Neural cell (in vitro differentiated cells): ENCODE measurements around the gene ROGDI. TPM values are rescaled to one million over a fixed set of nuclear protein-coding genes. Genes with fewer than 3 reads are reported as not detected.

Source experiments
- H2AFZ ChIP-seq: fragments of 200-600, 300-800 bp; sonication (generic), shearing (Covaris generic); 2 replicates; pipeline ENCODE4 v1.6.0; 2014; ENCODE audit warnings: low read depth, mild to moderate bottlenecking, antibody characterized with exemption, low read length, moderate library complexity
- H3F3A ChIP-seq: fragments of 200-600 bp; shearing (Covaris generic); 2 replicates; pipeline ENCODE4 v1.6.1; 2016; ENCODE audit warnings: mild to moderate bottlenecking, moderate library complexity, mixed read lengths, antibody characterized with exemption, low read length; ENCODE audit not compliant: insufficient read depth, poor library complexity, severe bottlenecking
- H3K27ac ChIP-seq: fragments of 200-600, 300-800 bp; sonication (generic), shearing (Covaris generic); 2 replicates; pipeline ENCODE4 v1.5.1; 2014; ENCODE audit warnings: mild to moderate bottlenecking, low read length, moderate library complexity
- H3K27me3 ChIP-seq: fragments of 300-800, 200-600 bp; sonication (generic), shearing (Covaris generic); 2 replicates; pipeline ENCODE4 v1.6.0; 2014; ENCODE audit warnings: mild to moderate bottlenecking, low read depth, low read length, moderate library complexity; ENCODE audit not compliant: insufficient read depth
- H3K36me3 ChIP-seq: fragments of 300-800, 200-600 bp; sonication (generic), shearing (Covaris generic); 2 replicates; pipeline ENCODE4 v1.5.1; 2014; ENCODE audit warnings: mild to moderate bottlenecking, antibody characterized with exemption, low read length, moderate library complexity; ENCODE audit not compliant: insufficient read depth
- H3K4me2 ChIP-seq: fragments of 300-800, 200-600 bp; sonication (generic), shearing (Covaris generic); 2 replicates; pipeline ENCODE4 v1.6.0; 2014; ENCODE audit warnings: mild to moderate bottlenecking, low read length
- H3K4me3 ChIP-seq: fragments of 300-800, 200-600 bp; sonication (generic), shearing (Covaris generic); 2 replicates; pipeline ENCODE4 v1.5.1; 2014; ENCODE audit warnings: mild to moderate bottlenecking, low read length, moderate library complexity
- H3K79me2 ChIP-seq: fragments of 200-600 bp; shearing (Covaris generic); replicated peaks from 2 replicates; pipeline ENCODE4 v1.6.0; 2014; ENCODE audit warnings: mild to moderate bottlenecking, low read length, moderate library complexity; ENCODE audit not compliant: insufficient read depth
- H3K9ac ChIP-seq: fragments of 300-800, 200-600 bp; sonication (generic), shearing (Covaris generic); 2 replicates; pipeline ENCODE4 v1.6.1; 2016; ENCODE audit warnings: mild to moderate bottlenecking, low read length, mixed read lengths
- H3K9me2 ChIP-seq: fragments of 200-600 bp; shearing (Covaris generic); 2 replicates; pipeline ENCODE4 v1.6.1; 2016; ENCODE audit warnings: mild to moderate bottlenecking, low read length, mixed read lengths; ENCODE audit not compliant: insufficient read depth
- H3K9me3 ChIP-seq: fragments of 200-600, 300-800 bp; sonication (generic), shearing (Covaris generic); 2 replicates; pipeline ENCODE4 v1.6.1; 2016; ENCODE audit warnings: mild to moderate bottlenecking, mixed run types, low read length, moderate library complexity, mixed read lengths
- H4K20me1 ChIP-seq: fragments of 200-600 bp; shearing (Covaris generic); 2 replicates; pipeline ENCODE4 v1.6.1; 2016; ENCODE audit warnings: mild to moderate bottlenecking, mixed run types; ENCODE audit not compliant: insufficient read depth
- EP300 ChIP-seq: fragments of 450-650 bp; conservative IDR thresholded peaks from 2 replicates; pipeline ENCODE4 v1.6.1; 2014; ENCODE audit warnings: antibody characterized with exemption, mild to moderate bottlenecking, moderate library complexity; ENCODE audit not compliant: poor library complexity, severe bottlenecking
- EZH2 ChIP-seq: fragments of 200-600, 300-800 bp; shearing (Covaris generic), sonication (generic); IDR thresholded peaks from 2 replicates; pipeline ENCODE4 v1.6.1; 2014; ENCODE audit warnings: antibody characterized with exemption, low read length, borderline replicate concordance, mild to moderate bottlenecking; ENCODE audit not compliant: insufficient read depth, poor library complexity, severe bottlenecking
- MXI1 ChIP-seq: fragments of 450-650 bp; conservative IDR thresholded peaks from 2 replicates; pipeline ENCODE4 v1.6.1; 2014; ENCODE audit warnings: antibody characterized with exemption, mild to moderate bottlenecking; ENCODE audit not compliant: poor library complexity, severe bottlenecking
- POLR2AphosphoS5 ChIP-seq: IDR thresholded peaks from 2 replicates; pipeline ENCODE4 v1.6.1; 2012
- RAD21 ChIP-seq: fragments of 450-650 bp; conservative IDR thresholded peaks from 2 replicates; pipeline ENCODE4 v1.6.1; 2014; ENCODE audit warnings: antibody characterized with exemption, mild to moderate bottlenecking, moderate library complexity
- SMC3 ChIP-seq: fragments of 450-650 bp; conservative IDR thresholded peaks from 2 replicates; pipeline ENCODE4 v1.6.1; 2014; ENCODE audit warnings: antibody characterized with exemption, mild to moderate bottlenecking, moderate library complexity; ENCODE audit not compliant: poor library complexity
- TAF1 ChIP-seq: IDR thresholded peaks from 2 replicates; pipeline ENCODE4 v1.6.1; 2012; ENCODE audit warnings: low read depth
- polyA plus RNA-seq: library from polyadenylated mRNA; depleted of rRNA; stranded (reverse); fragments of >200 nt; gene quantifications from 2 replicates; pipeline ENCODE4 v1.2.3, GENCODE V29; 2014
- TF ChIP-seq, protein P1 (sequence below): fragments of 450-650 bp; IDR thresholded peaks from 2 replicates; pipeline ENCODE4 v1.5.1; 2014; ENCODE audit warnings: antibody characterized with exemption, mild to moderate bottlenecking, moderate library complexity; ENCODE audit not compliant: poor library complexity, severe bottlenecking
- TF ChIP-seq, protein P2 (sequence below): IDR thresholded peaks from 2 replicates; pipeline ENCODE4 v1.6.1; 2012; ENCODE audit warnings: borderline replicate concordance

The ROGDI gene
- polyA plus RNA-seq, 1 donor from 2014 or later, result 203 TPM

DNA sequence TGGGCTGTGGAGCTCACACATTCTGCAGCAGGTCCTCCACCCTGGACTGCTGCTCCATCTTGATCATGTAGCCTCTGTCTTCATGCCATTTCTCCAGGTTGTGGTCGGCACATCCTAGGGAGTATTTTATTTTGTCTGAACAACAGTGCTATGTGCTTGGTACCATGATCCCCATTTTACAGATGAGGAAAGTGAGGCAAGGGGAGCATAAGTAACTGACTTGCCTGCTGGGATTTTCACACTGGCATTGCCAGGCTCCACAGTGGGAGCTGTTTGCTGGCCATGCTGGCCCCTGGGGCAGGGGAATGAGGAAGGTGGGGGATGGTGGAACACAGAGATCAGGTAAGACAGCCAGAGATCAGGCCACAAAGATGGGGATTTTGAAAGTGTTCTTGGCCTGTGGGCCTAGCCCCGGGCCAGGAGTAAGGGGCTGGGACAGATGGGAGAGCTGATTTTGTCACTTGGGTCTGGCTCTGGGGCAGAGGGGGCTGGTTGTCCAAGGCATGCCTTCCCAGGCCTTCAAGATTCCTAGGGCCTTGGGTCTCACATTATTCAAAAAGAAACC is 26.2 kb downstream of the ROGDI start:
- Histone ChIP-seq H3K79me2 (no peaks in the 10 kb centered on the region), H3K9me2 (no peaks in the 10 kb centered on the region), H2AFZ (no peak overlapping the region), H3K4me3 (no peak overlapping the region), H3K4me2 (no peak overlapping the region), H3K36me3 (no peaks in the 10 kb centered on the region), H3K9ac (no peak overlapping the region), H3K27ac (no peak overlapping the region), H4K20me1 (no peaks in the 10 kb centered on the region), H3K9me3 (no peaks in the 10 kb centered on the region), H3K27me3 (no peaks in the 10 kb centered on the region), H3F3A (no peaks in the 10 kb centered on the region)
- no peak for TF ChIP-seq SMC3
- TF ChIP-seq, protein P1, sequence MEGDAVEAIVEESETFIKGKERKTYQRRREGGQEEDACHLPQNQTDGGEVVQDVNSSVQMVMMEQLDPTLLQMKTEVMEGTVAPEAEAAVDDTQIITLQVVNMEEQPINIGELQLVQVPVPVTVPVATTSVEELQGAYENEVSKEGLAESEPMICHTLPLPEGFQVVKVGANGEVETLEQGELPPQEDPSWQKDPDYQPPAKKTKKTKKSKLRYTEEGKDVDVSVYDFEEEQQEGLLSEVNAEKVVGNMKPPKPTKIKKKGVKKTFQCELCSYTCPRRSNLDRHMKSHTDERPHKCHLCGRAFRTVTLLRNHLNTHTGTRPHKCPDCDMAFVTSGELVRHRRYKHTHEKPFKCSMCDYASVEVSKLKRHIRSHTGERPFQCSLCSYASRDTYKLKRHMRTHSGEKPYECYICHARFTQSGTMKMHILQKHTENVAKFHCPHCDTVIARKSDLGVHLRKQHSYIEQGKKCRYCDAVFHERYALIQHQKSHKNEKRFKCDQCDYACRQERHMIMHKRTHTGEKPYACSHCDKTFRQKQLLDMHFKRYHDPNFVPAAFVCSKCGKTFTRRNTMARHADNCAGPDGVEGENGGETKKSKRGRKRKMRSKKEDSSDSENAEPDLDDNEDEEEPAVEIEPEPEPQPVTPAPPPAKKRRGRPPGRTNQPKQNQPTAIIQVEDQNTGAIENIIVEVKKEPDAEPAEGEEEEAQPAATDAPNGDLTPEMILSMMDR, result no peak
- no peak for TF ChIP-seq MXI1
- TF ChIP-seq EZH2, result no peak
- no peak for TF ChIP-seq POLR2AphosphoS5
- TF ChIP-seq, protein P2, sequence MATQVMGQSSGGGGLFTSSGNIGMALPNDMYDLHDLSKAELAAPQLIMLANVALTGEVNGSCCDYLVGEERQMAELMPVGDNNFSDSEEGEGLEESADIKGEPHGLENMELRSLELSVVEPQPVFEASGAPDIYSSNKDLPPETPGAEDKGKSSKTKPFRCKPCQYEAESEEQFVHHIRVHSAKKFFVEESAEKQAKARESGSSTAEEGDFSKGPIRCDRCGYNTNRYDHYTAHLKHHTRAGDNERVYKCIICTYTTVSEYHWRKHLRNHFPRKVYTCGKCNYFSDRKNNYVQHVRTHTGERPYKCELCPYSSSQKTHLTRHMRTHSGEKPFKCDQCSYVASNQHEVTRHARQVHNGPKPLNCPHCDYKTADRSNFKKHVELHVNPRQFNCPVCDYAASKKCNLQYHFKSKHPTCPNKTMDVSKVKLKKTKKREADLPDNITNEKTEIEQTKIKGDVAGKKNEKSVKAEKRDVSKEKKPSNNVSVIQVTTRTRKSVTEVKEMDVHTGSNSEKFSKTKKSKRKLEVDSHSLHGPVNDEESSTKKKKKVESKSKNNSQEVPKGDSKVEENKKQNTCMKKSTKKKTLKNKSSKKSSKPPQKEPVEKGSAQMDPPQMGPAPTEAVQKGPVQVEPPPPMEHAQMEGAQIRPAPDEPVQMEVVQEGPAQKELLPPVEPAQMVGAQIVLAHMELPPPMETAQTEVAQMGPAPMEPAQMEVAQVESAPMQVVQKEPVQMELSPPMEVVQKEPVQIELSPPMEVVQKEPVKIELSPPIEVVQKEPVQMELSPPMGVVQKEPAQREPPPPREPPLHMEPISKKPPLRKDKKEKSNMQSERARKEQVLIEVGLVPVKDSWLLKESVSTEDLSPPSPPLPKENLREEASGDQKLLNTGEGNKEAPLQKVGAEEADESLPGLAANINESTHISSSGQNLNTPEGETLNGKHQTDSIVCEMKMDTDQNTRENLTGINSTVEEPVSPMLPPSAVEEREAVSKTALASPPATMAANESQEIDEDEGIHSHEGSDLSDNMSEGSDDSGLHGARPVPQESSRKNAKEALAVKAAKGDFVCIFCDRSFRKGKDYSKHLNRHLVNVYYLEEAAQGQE, result no peak
- no peak for TF ChIP-seq RAD21
- no peak for TF ChIP-seq EP300
- TF ChIP-seq TAF1, result no peak

DNA sequence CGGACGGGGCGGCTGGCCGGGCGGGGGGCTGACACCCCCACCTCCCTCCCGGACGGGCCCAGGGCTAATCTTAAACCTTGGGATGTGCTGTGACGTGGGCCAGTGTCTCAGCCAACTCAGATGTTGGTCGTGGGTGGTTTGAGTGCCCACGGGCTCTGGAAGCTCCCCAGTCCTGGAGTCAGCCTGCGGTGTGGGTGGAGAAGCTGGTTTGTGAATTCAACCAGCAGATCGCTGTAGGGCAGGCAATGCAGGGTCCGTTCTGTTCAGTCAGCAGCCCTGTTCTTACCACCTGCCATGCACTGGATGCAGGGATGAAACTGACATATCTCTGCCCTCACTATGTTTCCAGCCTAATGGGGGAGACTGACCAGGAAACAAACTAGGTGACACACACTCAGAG is 27.4 kb downstream of the ROGDI start:
- Histone ChIP-seq H3K27me3 (no peaks in the 10 kb centered on the region), H3K27ac (no peak overlapping the region), H2AFZ (no peak overlapping the region), H3K4me3 (no peak overlapping the region), H3K4me2 (no peak overlapping the region), H3K79me2 (no peaks in the 10 kb centered on the region), H3K9me3 (no peaks in the 10 kb centered on the region), H3K36me3 (no peaks in the 10 kb centered on the region), H3K9ac (no peak overlapping the region), H3F3A (no peaks in the 10 kb centered on the region), H4K20me1 (no peaks in the 10 kb centered on the region), H3K9me2 (no peaks in the 10 kb centered on the region)
- TF ChIP-seq, protein P1, result no peak
- TF ChIP-seq TAF1, result no peak
- TF ChIP-seq POLR2AphosphoS5, result no peak
- TF ChIP-seq RAD21, result no peak
- TF ChIP-seq MXI1, result no peak
- TF ChIP-seq, protein P2, result no peak
